Stimulated activated naive B cell treated with anti-CD40 and anti-IgM and Interleukin-4, amounts not matched to agents 10 μg/mL and 1 μg/mL and 100 μg/mL, for 72 hours (primary cell): ENCODE data around the gene CDC45.
"Not testable (repeated sequence)": the region's sequence is repeated elsewhere in the genome, so short reads cannot be mapped to it uniquely, and the experiment has no call there.

ENCODE experiments used
- ATAC-seq, 2 donors: fragments of 150-1000 bp; cut with Tn5 transposase; replicated peaks; 2 replicates each; pipeline ENCODE4 v1.10.0; 2021; ENCODE audit warnings: moderate library complexity in 1 of 2
- DNase-seq: peaks from one replicate; pipeline ENCODE4 v3.0.0; 2021
- H3K27ac Mint-ChIP-seq: one replicate; pipeline ENCODE4 v1.8.0; 2022; ENCODE audit warnings: mild to moderate bottlenecking, mixed read lengths
- H3K27me3 Mint-ChIP-seq, 2 donors: one replicate each; pipeline ENCODE4 v1.8.0; 2022; ENCODE audit warnings: mixed read lengths in 2 of 2
- H3K36me3 Mint-ChIP-seq, 2 donors: one replicate each; pipeline ENCODE4 v1.8.0; 2022; ENCODE audit warnings: mixed read lengths in 2 of 2, mild to moderate bottlenecking in 1 of 2
- H3K4me1 Mint-ChIP-seq, 2 donors: one replicate each; pipeline ENCODE4 v1.8.0; 2022; ENCODE audit warnings: mixed read lengths in 2 of 2, mild to moderate bottlenecking in 1 of 2
- H3K4me3 Mint-ChIP-seq, 2 donors: one replicate each; pipeline ENCODE4 v1.8.0; 2022; ENCODE audit warnings: mild to moderate bottlenecking in 2 of 2, mixed read lengths in 2 of 2, moderate library complexity in 1 of 2
- H3K9me3 Mint-ChIP-seq, 2 donors: one replicate each; pipeline ENCODE4 v1.8.0; 2022; ENCODE audit warnings: mixed read lengths in 2 of 2, mild to moderate bottlenecking in 1 of 2

Gene CDC45

DNA sequence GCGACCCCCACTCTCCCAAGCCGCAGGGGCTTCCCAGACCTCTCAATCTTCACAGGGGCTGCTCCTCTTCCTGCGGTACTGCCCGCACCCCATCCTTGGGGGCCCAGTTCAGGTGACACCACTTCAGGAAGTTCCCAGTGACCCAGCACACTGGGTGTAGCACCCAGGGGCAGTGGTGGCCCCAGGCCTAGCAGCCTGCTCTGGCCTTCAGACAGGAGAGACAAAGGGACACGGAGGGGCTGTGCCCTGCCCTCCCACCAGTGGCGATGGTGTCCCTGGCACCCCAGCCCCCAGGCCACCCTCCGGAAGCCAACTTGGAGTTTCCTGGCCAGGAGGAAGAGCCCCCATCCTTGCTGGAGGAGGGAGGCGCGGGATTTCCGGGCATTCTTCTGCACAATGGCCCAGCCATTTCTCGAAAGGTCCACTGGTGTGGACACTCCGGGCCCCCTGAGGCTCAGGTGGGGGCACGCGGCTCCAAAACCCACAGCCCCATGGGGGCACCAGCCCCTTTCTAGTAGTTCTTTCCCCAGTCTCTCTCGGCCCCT, 45.5 kb downstream of the CDC45 start:
- H3K27me3 Mint-ChIP-seq: peaks cover 42 to 54% of the 10 kb centered on the region in 2 donors
- H3K4me1 Mint-ChIP-seq: peaks cover 13 to 19% of the 10 kb centered on the region in 2 donors
- H3K36me3 Mint-ChIP-seq: peaks cover 0 to 4% of the 10 kb centered on the region in 2 donors
- no peaks in the 10 kb centered on the region for H3K9me3 Mint-ChIP-seq
- no peak for ATAC-seq
- no peak overlapping the region for H3K27ac Mint-ChIP-seq
- peak overlapping the region; percentile 75 to 77 for H3K4me3 Mint-ChIP-seq
- DNase-seq: no peak

DNA sequence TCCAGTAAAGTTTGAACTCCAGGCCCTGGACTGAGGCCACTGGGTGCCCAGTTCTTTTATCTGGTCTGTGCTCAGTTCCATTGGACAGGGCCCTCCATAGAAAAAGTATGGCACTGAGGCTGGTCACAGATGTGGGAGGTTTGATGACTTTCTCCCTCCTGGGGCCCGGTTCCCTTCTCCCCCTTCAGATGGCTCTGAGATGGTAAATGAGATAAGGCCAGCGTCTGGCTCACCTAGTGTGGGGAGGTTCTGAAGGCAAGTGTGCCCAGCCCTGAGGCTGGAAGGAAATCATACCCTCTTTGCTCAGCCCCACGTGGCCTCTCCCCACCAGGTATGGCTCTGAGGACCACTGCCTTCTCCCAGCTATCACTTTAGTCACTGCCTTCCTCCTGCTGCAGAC, 45.9 kb downstream of the CDC45 start:
- Mint-ChIP-seq H3K4me1 (peaks cover 13 to 19% of the 10 kb centered on the region in 2 donors), H3K4me3 (no peak overlapping the region), H3K9me3 (no peaks in the 10 kb centered on the region), H3K27me3 (peaks cover 45 to 54% of the 10 kb centered on the region in 2 donors), H3K27ac (no peak overlapping the region), H3K36me3 (peaks cover 0 to 4% of the 10 kb centered on the region in 2 donors)
- DNase-seq: no peak
- no peak for ATAC-seq

DNA sequence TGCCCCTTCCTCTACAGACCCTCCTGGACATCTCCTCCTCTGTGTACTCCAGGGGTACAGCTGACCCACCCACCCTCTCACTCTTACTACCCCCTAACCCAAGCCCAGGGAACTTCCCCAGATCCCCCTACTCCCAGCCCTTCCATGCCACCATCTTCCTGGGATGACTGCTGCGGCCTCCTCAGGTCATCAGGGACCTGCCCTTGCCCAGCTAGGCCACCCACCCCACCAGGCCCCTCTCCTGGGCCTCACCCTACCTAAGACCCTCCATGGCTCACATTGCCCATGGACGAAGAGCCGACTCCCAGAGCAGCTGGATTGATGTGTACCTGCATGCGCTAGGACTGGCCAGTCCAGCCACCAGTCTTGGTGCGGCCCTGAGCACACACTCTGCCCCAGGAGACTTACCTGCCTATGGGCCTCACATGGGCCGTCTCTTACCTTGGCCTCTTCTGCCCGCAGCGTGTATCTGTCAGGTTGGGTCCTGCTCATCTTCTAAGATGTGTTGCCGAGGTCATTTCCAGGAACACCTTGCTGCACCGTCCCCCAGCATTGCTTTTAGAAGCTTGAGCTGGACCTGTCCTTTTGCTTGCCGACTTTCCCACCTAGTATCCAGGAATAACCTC, 46.5 kb downstream of the CDC45 start:
- H3K27ac Mint-ChIP-seq: no peak overlapping the region
- H3K36me3 Mint-ChIP-seq: peaks cover 0 to 4% of the 10 kb centered on the region in 2 donors
- peaks cover 49 to 54% of the 10 kb centered on the region in 2 donors for H3K27me3 Mint-ChIP-seq
- H3K4me3 Mint-ChIP-seq: no peak overlapping the region
- no peaks in the 10 kb centered on the region for H3K9me3 Mint-ChIP-seq
- DNase-seq (no peak), ATAC-seq (no peak)
- H3K4me1 Mint-ChIP-seq: peaks cover 13 to 19% of the 10 kb centered on the region in 2 donors

DNA sequence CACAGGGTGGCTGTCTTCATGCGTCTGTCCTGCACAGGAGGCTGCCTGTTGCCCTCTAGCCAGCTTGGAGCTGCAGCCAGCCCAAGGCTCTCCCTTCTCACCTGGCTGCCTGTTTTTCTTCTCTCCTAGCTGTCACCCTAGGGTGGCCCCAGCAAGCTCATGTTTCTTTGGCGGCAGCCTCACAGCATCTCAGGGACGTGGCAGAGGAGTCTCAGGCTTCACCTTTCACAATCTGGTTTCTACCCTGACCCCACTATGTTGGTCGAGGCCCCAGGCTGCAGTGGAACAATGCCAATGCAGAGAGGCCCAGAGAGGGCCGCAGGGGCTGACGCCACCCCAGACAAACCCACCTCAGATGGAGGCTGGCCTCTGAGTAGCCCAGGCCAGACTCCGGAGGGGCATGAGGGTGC, 47.0 kb downstream of the CDC45 start:
- Mint-ChIP-seq H3K4me1 (peaks cover 13 to 19% of the 10 kb centered on the region in 2 donors), H3K4me3 (no peak overlapping the region), H3K27ac (no peak overlapping the region), H3K27me3 (peaks cover 49 to 54% of the 10 kb centered on the region in 2 donors), H3K36me3 (peaks cover 0 to 3% of the 10 kb centered on the region in 2 donors), H3K9me3 (no peaks in the 10 kb centered on the region)
- ATAC-seq: no peak
- no peak for DNase-seq

DNA sequence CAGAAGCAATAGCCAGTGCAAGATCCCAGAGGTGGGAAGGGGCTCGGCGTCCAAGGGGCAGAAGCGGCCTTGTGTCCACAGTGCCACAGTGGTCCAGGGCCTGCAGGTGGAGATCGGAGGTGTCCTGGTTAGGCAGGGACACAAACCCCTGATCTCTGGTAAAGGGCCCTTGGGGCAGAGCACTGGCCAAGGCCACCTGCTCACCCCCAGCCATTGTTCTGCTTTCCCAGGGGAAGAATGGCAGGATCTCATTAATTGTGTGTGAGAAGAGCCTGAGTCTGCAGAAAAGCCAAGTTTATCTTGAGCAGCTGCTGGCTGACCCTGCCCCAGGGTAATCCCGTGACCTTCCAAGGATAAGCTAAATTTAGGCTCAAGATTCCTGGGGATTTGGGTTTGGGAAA, 47.6 kb downstream of the CDC45 start:
- Mint-ChIP-seq H3K4me1 (peaks cover 13 to 19% of the 10 kb centered on the region in 2 donors), H3K9me3 (no peaks in the 10 kb centered on the region), H3K27me3 (peaks cover 49 to 54% of the 10 kb centered on the region in 2 donors), H3K36me3 (no peaks in the 10 kb centered on the region), H3K27ac (no peak overlapping the region), H3K4me3 (no peak overlapping the region)
- DNase-seq (no peak), ATAC-seq (no peak)

DNA sequence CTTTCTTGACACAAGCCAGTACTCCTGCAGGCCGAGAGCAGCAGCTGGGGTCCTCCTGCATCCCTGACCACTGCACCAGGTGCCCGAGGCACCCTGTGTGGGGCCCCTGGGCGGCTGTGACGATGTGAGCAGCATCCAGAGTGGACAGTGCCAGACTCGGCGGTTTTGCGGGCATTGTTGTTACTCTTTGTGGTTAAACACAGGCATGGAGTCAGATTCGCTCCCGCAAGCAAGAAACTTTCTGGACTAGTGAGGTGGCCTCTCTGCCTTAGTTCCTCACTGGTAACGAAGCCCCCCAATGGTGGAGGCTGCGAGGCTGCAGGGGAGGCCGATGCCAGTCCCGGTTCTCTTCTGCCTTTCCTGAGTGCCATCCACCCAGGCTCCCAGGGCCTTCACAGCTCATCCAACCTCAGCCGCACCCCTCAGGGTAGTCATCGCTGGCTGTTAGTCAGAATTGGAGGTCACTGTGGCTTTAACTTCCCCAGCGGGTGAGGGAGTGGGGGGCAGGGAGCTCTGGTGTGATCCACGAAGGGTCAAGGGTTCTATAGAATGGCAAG, 48.2 kb downstream of the CDC45 start:
- DNase-seq: no peak
- Mint-ChIP-seq H3K4me3 (no peak overlapping the region), H3K9me3 (no peaks in the 10 kb centered on the region), H3K27me3 (peaks cover 45 to 52% of the 10 kb centered on the region in 2 donors), H3K27ac (peak overlapping the region; percentile 14), H3K36me3 (no peaks in the 10 kb centered on the region), H3K4me1 (peaks cover 10 to 19% of the 10 kb centered on the region in 2 donors)
- no peak for ATAC-seq

DNA sequence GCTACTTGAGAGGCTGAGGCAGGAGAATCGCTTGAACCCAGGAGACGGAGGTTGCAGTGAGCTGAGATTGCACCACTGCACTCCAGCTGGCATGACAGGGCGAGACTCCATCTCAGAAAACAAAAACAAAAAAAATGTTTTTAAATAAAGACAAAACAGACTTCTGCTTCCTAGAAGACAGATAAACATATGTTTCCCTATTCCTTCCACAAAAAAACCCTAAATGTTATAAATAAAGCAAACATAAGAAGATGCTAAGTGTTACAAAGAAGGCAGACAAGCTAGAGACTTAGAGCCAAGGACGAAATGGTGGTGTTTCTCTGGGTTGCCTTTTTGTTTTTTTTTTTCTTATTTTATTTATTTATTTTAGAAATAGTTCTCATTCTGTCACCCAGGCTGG, 50.1 kb downstream of the CDC45 start:
- H3K9me3 Mint-ChIP-seq: no peaks in the 10 kb centered on the region
- peaks cover 3 to 4% of the 10 kb centered on the region in 2 donors for H3K4me1 Mint-ChIP-seq
- DNase-seq (no peak), ATAC-seq (no peak)
- H3K27ac Mint-ChIP-seq: no peak overlapping the region
- H3K36me3 Mint-ChIP-seq: no peaks in the 10 kb centered on the region
- H3K27me3 Mint-ChIP-seq: peaks cover 38 to 39% of the 10 kb centered on the region in 2 donors
- no peak overlapping the region for H3K4me3 Mint-ChIP-seq

DNA sequence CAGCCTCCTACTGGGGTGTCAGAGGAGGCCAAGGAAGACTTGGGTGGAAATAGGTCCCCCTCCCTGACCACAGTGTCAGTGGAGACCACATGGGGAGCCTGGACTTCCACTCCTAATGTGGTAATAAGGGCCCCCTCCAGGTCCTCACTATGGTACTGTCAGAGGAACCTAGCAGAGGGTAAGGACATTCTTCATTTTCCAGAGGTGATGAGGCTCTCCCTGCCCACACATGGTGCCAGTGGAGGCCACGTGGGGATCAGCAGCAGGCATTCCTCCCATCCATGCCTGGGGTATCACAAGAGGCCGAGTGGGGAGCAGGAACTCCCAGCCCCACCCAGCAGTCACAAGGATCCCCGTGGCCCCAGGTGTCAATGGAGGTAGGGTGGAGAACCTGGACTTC, 51.0 kb downstream of the CDC45 start:
- H3K4me1 Mint-ChIP-seq: no peaks in the 10 kb centered on the region
- H3K27me3 Mint-ChIP-seq: peaks cover 29 to 33% of the 10 kb centered on the region in 2 donors
- DNase-seq: no peak
- ATAC-seq: no peak
- H3K27ac Mint-ChIP-seq: no peak overlapping the region
- H3K36me3 Mint-ChIP-seq: no peaks in the 10 kb centered on the region
- no peak overlapping the region for H3K4me3 Mint-ChIP-seq
- no peaks in the 10 kb centered on the region for H3K9me3 Mint-ChIP-seq

DNA sequence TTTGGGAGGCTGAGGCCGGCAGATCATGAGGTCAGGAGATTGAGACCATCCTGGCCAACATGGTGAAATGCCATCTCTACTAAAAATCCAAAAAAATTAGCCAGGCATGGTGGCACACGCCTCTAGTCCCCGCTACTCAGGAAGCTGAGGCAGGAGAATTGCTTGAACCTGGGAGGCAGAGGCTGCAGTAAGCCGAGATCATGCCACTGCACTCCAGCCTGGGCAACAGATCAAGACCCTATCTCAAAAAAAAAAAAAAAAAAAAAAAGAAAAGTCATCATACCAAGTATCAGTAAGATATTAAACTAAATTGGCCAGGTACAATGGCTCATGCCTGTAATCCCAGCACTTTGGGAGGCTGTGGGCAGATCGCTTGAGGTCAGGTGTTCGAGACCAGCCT, 51.6 kb downstream of the CDC45 start:
- not testable (repeated sequence) for H3K4me3 Mint-ChIP-seq, H3K36me3 Mint-ChIP-seq, H3K4me1 Mint-ChIP-seq, H3K9me3 Mint-ChIP-seq, DNase-seq, ATAC-seq, H3K27ac Mint-ChIP-seq
- peaks cover 23 to 27% of the 10 kb centered on the region in 2 donors for H3K27me3 Mint-ChIP-seq

DNA sequence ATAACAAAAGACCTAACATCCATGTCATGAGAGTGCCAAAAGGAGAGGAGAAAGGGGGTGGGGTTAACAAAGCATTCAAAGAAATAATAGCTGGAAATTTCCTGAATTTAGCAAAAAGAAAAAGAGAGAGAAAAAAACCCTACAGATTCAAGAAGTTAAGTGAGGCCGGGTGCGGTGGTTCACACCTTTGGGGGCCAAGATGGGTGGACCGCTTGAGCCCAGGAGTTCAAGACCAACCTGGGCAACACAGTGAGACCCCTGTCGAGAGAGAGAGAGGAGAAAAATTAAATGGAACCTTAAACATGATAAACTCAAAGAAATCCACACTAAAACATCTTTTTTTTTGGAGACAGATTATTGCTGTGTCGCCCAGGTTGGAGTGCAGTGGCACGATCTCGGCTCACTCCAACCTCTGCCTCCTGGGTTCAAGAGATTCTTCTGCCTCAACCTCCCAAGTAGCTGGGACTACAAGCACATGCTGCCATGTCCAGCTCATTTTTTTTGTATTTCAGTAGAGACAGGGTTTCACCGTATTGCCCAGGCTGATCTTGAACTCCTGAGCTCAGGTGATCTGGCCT, 53.4 kb downstream of the CDC45 start:
- H3K27ac Mint-ChIP-seq: no peak overlapping the region
- no peak for ATAC-seq
- no peaks in the 10 kb centered on the region for H3K4me1 Mint-ChIP-seq
- no peaks in the 10 kb centered on the region for H3K36me3 Mint-ChIP-seq
- no peak for DNase-seq
- no peak overlapping the region for H3K4me3 Mint-ChIP-seq
- peaks cover 21% of the 10 kb centered on the region in 2 donors for H3K27me3 Mint-ChIP-seq
- H3K9me3 Mint-ChIP-seq: no peaks in the 10 kb centered on the region

DNA sequence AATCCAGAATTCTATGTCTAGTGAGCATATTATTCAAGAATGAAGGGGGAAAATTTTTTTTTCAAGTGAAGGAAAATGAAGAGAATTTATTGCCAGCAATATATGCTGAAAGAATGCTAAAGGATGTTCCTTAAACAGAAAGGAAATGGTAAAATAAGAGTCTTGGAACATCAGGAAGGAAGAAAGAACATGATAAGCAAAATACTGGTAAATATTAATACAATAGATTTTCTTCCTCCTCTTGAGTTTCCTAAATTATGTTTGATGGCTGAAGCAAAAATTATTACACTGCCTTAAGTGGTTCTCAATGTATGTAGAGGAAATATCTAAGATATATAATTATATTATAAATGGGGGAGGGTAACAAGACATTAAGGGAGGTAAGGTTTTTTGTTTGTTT, 54.1 kb downstream of the CDC45 start:
- Mint-ChIP-seq H3K36me3 (no peaks in the 10 kb centered on the region), H3K4me3 (no peak overlapping the region), H3K27ac (no peak overlapping the region), H3K27me3 (peaks cover 18 to 19% of the 10 kb centered on the region in 2 donors), H3K4me1 (no peaks in the 10 kb centered on the region), H3K9me3 (no peaks in the 10 kb centered on the region)
- ATAC-seq: no peak
- no peak for DNase-seq

DNA sequence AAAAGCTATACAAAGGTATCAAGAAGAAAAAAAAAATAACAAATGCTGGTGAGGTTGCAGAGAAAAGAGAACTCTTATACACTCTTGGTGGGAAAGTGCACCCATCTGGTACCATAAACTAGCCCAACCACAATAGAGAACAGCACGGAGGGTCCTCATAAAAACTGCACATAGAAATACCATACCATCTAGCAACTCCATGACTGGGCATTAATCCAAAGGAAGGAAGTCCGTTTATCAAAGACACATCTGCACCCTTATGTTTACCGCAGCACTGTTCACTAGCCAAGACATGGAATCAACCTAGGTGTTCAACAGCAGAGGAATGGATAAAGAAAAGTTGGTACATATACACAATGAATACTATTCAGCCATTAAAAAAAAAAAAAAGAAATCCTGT, 55.3 kb downstream of the CDC45 start:
- Mint-ChIP-seq H3K36me3 (no peaks in the 10 kb centered on the region), H3K4me3 (no peak overlapping the region), H3K9me3 (no peaks in the 10 kb centered on the region), H3K4me1 (no peaks in the 10 kb centered on the region), H3K27me3 (peaks cover 17 to 21% of the 10 kb centered on the region in 2 donors), H3K27ac (no peak overlapping the region)
- ATAC-seq (no peak), DNase-seq (no peak)

DNA sequence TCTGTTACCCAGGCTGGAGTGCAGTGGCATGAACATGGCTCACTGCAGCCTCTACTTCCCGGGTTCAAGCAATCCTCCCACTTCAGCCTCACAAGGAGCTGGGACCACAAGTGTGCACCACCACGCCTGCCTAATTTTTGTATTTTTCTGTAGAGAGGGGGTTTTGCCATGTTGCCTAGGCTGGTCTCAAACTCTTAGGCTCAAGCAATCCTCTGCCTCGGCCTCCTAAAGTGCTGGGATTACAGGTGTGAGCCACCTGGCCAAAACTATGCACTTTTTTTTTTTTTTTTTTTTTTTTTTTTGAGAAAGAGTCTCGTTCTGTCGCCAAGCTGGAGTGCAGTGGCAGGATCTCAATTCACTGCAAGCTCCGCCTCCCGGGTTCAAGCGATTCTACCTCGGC, 56.8 kb downstream of the CDC45 start:
- Mint-ChIP-seq H3K4me1 (no peaks in the 10 kb centered on the region), H3K27ac (no peak overlapping the region), H3K27me3 (peaks cover 11 to 21% of the 10 kb centered on the region in 2 donors), H3K9me3 (no peaks in the 10 kb centered on the region), H3K4me3 (no peak overlapping the region), H3K36me3 (no peaks in the 10 kb centered on the region)
- ATAC-seq (no peak), DNase-seq (no peak)

DNA sequence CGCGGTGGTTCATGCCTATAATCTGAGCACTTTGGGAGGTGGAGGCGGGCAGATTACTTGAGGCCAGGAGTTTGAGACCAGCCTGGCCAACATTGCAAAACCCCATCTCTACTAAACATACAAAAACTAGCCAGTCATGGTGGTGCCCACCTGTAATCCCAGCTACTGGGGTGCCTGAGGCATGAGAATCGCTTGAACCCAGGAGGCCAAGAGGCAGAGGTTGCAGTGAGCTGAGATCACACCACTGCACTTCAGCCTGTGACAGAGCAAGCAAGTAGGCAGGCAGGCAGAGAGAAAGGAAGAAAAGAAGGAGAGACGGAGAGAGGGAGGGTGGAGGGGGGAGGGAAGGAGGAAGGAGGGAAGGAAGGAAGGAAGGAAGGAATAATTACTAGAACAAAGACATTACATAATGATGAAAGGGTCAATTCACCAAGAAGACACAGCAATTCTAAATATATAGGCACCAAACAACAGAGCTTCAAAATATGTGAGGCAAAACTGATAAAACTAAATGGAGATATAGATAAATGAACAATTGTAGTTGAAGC, 58.3 kb downstream of the CDC45 start:
- ATAC-seq (no peak), DNase-seq (no peak)
- no peaks in the 10 kb centered on the region for H3K4me1 Mint-ChIP-seq
- peaks cover 11 to 16% of the 10 kb centered on the region in 2 donors for H3K27me3 Mint-ChIP-seq
- no peaks in the 10 kb centered on the region for H3K9me3 Mint-ChIP-seq
- no peak overlapping the region for H3K27ac Mint-ChIP-seq
- no peaks in the 10 kb centered on the region for H3K36me3 Mint-ChIP-seq
- no peak overlapping the region for H3K4me3 Mint-ChIP-seq

DNA sequence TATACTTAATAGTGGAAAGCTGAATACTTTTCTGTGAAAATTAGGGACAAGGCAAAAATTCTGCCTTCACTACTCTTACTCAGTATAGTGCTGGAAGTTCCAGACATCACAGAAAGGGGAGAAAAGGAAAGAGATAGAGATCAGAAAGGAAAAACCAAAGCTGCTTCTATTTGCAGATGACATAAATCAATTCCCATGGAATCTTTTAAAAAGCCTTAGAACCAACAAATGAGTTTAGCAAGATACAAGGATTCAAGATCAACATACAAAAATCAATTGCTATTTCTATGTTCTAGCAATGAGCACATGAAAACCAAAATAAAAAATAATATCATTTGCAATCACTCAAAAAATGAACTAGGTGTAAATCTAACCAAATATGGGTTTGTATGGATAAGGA, 60.7 kb downstream of the CDC45 start:
- no peaks in the 10 kb centered on the region for H3K4me1 Mint-ChIP-seq
- peaks cover 17 to 21% of the 10 kb centered on the region in 2 donors for H3K27me3 Mint-ChIP-seq
- DNase-seq: no peak
- H3K27ac Mint-ChIP-seq: no peak overlapping the region
- no peak for ATAC-seq
- H3K9me3 Mint-ChIP-seq: no peaks in the 10 kb centered on the region
- H3K36me3 Mint-ChIP-seq: no peaks in the 10 kb centered on the region
- no peak overlapping the region for H3K4me3 Mint-ChIP-seq
